H9 (cell line): ENCODE measurements around the gene INTS3. TPM values are rescaled to one million over a fixed set of nuclear protein-coding genes. Genes with fewer than 3 reads are reported as not detected.

Experiments
- DNase-seq: peaks from one replicate; pipeline ENCODE4 v3.0.0-alpha.2; 2017
- H2AFZ ChIP-seq: one replicate; pipeline ENCODE4 v1.6.1; 2013; ENCODE audit warnings: mild to moderate bottlenecking, low read length, control low read depth, moderate library complexity
- H2AK5ac ChIP-seq: 2 replicates; pipeline ENCODE4 v1.6.1; 2013; ENCODE audit warnings: low read length, control low read depth, mixed read lengths; ENCODE audit not compliant: insufficient read length
- H2BK120ac ChIP-seq: one replicate; pipeline ENCODE4 v1.6.1; 2013; ENCODE audit warnings: low read depth, mild to moderate bottlenecking, low read length, control low read depth, inconsistent platforms; ENCODE audit not compliant: poor library complexity, severe bottlenecking
- H2BK12ac ChIP-seq: 2 replicates; pipeline ENCODE4 v1.6.1; 2013; ENCODE audit warnings: low read length, control low read depth, mixed read lengths, low read depth; ENCODE audit not compliant: insufficient read length
- H2BK15ac ChIP-seq: 2 replicates; pipeline ENCODE4 v1.6.1; 2013; ENCODE audit warnings: low read depth, low read length, control low read depth
- H2BK20ac ChIP-seq: one replicate; pipeline ENCODE4 v1.6.1; 2013; ENCODE audit warnings: low read depth, mild to moderate bottlenecking, low read length, control low read depth, inconsistent platforms; ENCODE audit not compliant: poor library complexity, severe bottlenecking
- H2BK5ac ChIP-seq: 2 replicates; pipeline ENCODE4 v1.6.1; 2013; ENCODE audit warnings: low read length, control low read depth, mixed read lengths; ENCODE audit not compliant: insufficient read length
- H3K14ac ChIP-seq: 2 replicates; pipeline ENCODE4 v1.6.1; 2013; ENCODE audit warnings: low read length, control low read depth; ENCODE audit not compliant: insufficient read depth
- H3K18ac ChIP-seq: 2 replicates; pipeline ENCODE4 v1.6.1; 2013; ENCODE audit warnings: low read depth, mild to moderate bottlenecking, mixed read lengths, low read length, control low read depth; ENCODE audit not compliant: insufficient read length
- H3K23ac ChIP-seq: 2 replicates; pipeline ENCODE4 v1.6.1; 2013; ENCODE audit warnings: low read length, control low read depth, mixed read lengths, low read depth; ENCODE audit not compliant: insufficient read length
- H3K23me2 ChIP-seq: 2 replicates; pipeline ENCODE4 v1.6.1; 2013; ENCODE audit warnings: low read depth, mild to moderate bottlenecking, mixed read lengths, low read length, control low read depth; ENCODE audit not compliant: insufficient read length, poor library complexity, severe bottlenecking
- H3K27ac ChIP-seq: 2 replicates; pipeline ENCODE4 v1.5.1; 2013; ENCODE audit warnings: low read length, control low read depth, mixed read lengths, low read depth; ENCODE audit not compliant: insufficient read length
- H3K27me3 ChIP-seq: 2 replicates; pipeline ENCODE4 v1.6.1; 2013; ENCODE audit warnings: low read length, control low read depth, inconsistent platforms; ENCODE audit not compliant: insufficient read depth
- H3K4ac ChIP-seq: 2 replicates; pipeline ENCODE4 v1.6.1; 2013; ENCODE audit warnings: low read depth, mild to moderate bottlenecking, control low read depth, inconsistent platforms, low read length, moderate library complexity
- H3K4me1 ChIP-seq: 2 replicates; pipeline ENCODE4 v1.6.1; 2013; ENCODE audit warnings: low read length, control low read depth, inconsistent platforms; ENCODE audit not compliant: insufficient read depth
- H3K4me2 ChIP-seq: 2 replicates; pipeline ENCODE4 v1.6.1; 2013; ENCODE audit warnings: low read length, control low read depth, mixed read lengths; ENCODE audit not compliant: insufficient read length, insufficient read depth
- H3K56ac ChIP-seq: 2 replicates; pipeline ENCODE4 v1.6.1; 2013; ENCODE audit warnings: low read depth, mild to moderate bottlenecking, mixed read lengths, low read length, control low read depth; ENCODE audit not compliant: insufficient read length
- H3K79me1 ChIP-seq: 2 replicates; pipeline ENCODE4 v1.6.1; 2013; ENCODE audit warnings: low read depth, mild to moderate bottlenecking, moderate library complexity, low read length, control low read depth, inconsistent platforms; ENCODE audit not compliant: insufficient read depth, poor library complexity, severe bottlenecking
- H3K79me2 ChIP-seq: 2 replicates; pipeline ENCODE4 v1.6.1; 2013; ENCODE audit warnings: low read length, control low read depth, inconsistent platforms; ENCODE audit not compliant: insufficient read depth
- H3K9ac ChIP-seq: 2 replicates; pipeline ENCODE4 v1.6.1; 2013; ENCODE audit warnings: low read length, control low read depth, mixed read lengths; ENCODE audit not compliant: insufficient read length; ENCODE audit errors: extremely low read depth
- H3K9me3 ChIP-seq: one replicate; pipeline ENCODE4 v1.6.1; 2013; ENCODE audit warnings: low read depth, low read length, inconsistent platforms; ENCODE audit not compliant: control insufficient read depth
- H3T11ph ChIP-seq: one replicate; pipeline ENCODE4 v1.6.1; 2013; ENCODE audit warnings: mild to moderate bottlenecking, low read length, control low read depth, inconsistent platforms
- H4K20me1 ChIP-seq: one replicate; pipeline ENCODE4 v1.6.1; 2013; ENCODE audit not compliant: control insufficient read depth, insufficient read length, insufficient read depth
- H4K5ac ChIP-seq: 2 replicates; pipeline ENCODE4 v1.6.1; 2013; ENCODE audit warnings: low read depth, mild to moderate bottlenecking, mixed read lengths, low read length, control low read depth; ENCODE audit not compliant: insufficient read length
- H4K8ac ChIP-seq: replicated peaks from 2 replicates; pipeline ENCODE4 v1.6.1; 2013; ENCODE audit warnings: low read length, control low read depth, mixed read lengths, low read depth; ENCODE audit not compliant: insufficient read length
- H4K91ac ChIP-seq: 2 replicates; pipeline ENCODE4 v1.6.1; 2013; ENCODE audit warnings: low read depth, mild to moderate bottlenecking, moderate library complexity, mixed read lengths, low read length, control low read depth; ENCODE audit not compliant: insufficient read length
- H3K27ac Mint-ChIP-seq, 3 experiments: 2 replicates in 2 of 3; 3 replicates in 1 of 3; pipeline ENCODE4 v1.8.0; 2020 to 2021; ENCODE audit warnings: mixed read lengths in 3 of 3, mild to moderate bottlenecking in 1 of 3, moderate library complexity in 1 of 3
- H3K27me3 Mint-ChIP-seq: 2 replicates; pipeline ENCODE4 v1.8.0; 2021; ENCODE audit warnings: low read depth, mild to moderate bottlenecking, moderate library complexity, mixed read lengths
- H3K36me3 Mint-ChIP-seq, 3 experiments: 2 replicates in 2 of 3; 3 replicates in 1 of 3; pipeline ENCODE4 v1.8.0; 2020 to 2021; ENCODE audit warnings: low read depth in 3 of 3, mixed read lengths in 3 of 3; ENCODE audit not compliant: insufficient read depth in 1 of 3
- H3K4me1 Mint-ChIP-seq, 2 experiments: 2 replicates each; pipeline ENCODE4 v1.8.0; 2020; ENCODE audit warnings: mixed read lengths in 2 of 2
- H3K4me3 Mint-ChIP-seq, 2 experiments: 2 replicates in 1 of 2; 3 replicates in 1 of 2; pipeline ENCODE4 v1.8.0; 2020 to 2021; ENCODE audit warnings: mild to moderate bottlenecking in 2 of 2, mixed read lengths in 2 of 2, moderate library complexity in 1 of 2
- H3K9me3 Mint-ChIP-seq, 2 experiments: 2 replicates in 1 of 2; 3 replicates in 1 of 2; pipeline ENCODE4 v1.8.0; 2020; ENCODE audit warnings: mild to moderate bottlenecking in 2 of 2, mixed read lengths in 2 of 2, moderate library complexity in 1 of 2
- CTCF ChIP-seq: fragments of 200-600 bp; sonication (generic); conservative IDR thresholded peaks from 3 replicates; pipeline ENCODE4 v1.8.0; 2021; ENCODE audit warnings: antibody characterized with exemption, mild to moderate bottlenecking
- WGBS: extraction: QIAGEN DNeasy Blood & Tissue Kit; methylation state at CpG from one replicate; pipeline ENCODE4 v1.1.7; 2013; ENCODE audit warnings: missing lambda C conversion rate, low lambda C conversion rate, mixed read lengths; ENCODE audit not compliant: insufficient read length; ENCODE audit errors: extremely low coverage; 5-methylcytosine and 5-hydroxymethylcytosine counted together
- total RNA-seq: library from RNA; stranded (reverse); gene quantifications from 2 replicates; pipeline ENCODE4 v1.2.1, GENCODE V29; 2021

Gene INTS3
- total RNA-seq, 1 experiment from 2014 or later, result 67.1 TPM

- Histone ChIP-seq H4K5ac (no peak overlapping the region), H2BK15ac (no peak overlapping the region), H3K9ac (no peak overlapping the region), H4K8ac (no peak overlapping the region), H3K79me2 (no peaks in the 10 kb centered on the region), H3T11ph (no peak overlapping the region), H3K27ac (no peak overlapping the region), H2BK120ac (no peak overlapping the region), H2AK5ac (no peak overlapping the region), H4K20me1 (no peaks in the 10 kb centered on the region), H2BK5ac (no peak overlapping the region), H4K91ac (no peak overlapping the region), H3K56ac (no peak overlapping the region), H2BK20ac (no peak overlapping the region), H3K23ac (no peak overlapping the region), H3K27me3 (no peaks in the 10 kb centered on the region), H3K9me3 (no peaks in the 10 kb centered on the region), H3K4me1 (no peaks in the 10 kb centered on the region), H3K14ac (no peak overlapping the region), H3K18ac (no peak overlapping the region), H3K4ac (no peak overlapping the region), H3K23me2 (no peaks in the 10 kb centered on the region), H2AFZ (no peak overlapping the region), H3K79me1 (no peaks in the 10 kb centered on the region), H2BK12ac (no peak overlapping the region), H3K4me2 (no peak overlapping the region)
- no peak for TF ChIP-seq CTCF
- H3K36me3 Mint-ChIP-seq, result peaks cover 4 to 30% (median 25%) of the 10 kb centered on the region in 3 experiments; a peak in 5 of 7 replicates
- peak overlapping the region in 2 of 3 experiments; percentile 11 to 58; a peak in 2 of 7 replicates for H3K27ac Mint-ChIP-seq
- H3K9me3 Mint-ChIP-seq, result no peaks in the 10 kb centered on the region
- DNase-seq, result no peak
- no CpG with 5 or more reads among the region's 7 CpGs for WGBS
- H3K4me3 Mint-ChIP-seq, result 0 out of 5 replicates have a peak overlapping the region, but pooled peaks of 1 of the 2 experiments have one; percentile 1
- H3K27me3 Mint-ChIP-seq, result no peaks in the 10 kb centered on the region
- peaks cover 8 to 19% of the 10 kb centered on the region in 2 experiments; a peak in 3 of 4 replicates for H3K4me1 Mint-ChIP-seq
Measured at GRCh38 chr1:153688276-153688675, 39.6 kb upstream of the INTS3 start.
